Measurements from ENCODE around the gene TSNAXIP1. TPM values are rescaled to one million over a fixed set of nuclear protein-coding genes. Genes with fewer than 3 reads are reported as not detected.

Gene TSNAXIP1
- total and polyA plus RNA-seq, 8 donors: 0.52 to 7.1 (median 6.2) TPM

DNA sequence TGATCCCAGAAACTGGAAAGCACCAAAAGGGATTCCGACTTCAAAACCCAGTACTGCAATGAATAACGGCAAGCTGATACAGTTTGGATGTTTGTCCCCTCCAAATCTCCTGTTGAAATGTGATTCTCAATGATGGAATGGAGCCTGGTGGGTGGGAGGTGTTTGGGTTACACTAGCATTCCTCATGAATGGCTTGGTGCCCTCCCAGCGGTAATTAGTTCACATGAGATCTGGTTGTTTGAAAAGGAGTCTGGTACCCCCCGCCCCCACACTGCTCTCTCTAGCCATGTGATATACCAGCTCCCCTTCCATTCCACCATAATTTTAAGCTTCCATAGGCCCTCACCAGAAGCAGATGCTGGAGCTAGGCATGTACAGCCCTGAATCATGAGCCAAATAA, 40.4 kb upstream of the TSNAXIP1 start:
- peaks cover 0 to 31% of the 10 kb centered on the region in 2 donors for H3K36me3 ChIP-seq

DNA sequence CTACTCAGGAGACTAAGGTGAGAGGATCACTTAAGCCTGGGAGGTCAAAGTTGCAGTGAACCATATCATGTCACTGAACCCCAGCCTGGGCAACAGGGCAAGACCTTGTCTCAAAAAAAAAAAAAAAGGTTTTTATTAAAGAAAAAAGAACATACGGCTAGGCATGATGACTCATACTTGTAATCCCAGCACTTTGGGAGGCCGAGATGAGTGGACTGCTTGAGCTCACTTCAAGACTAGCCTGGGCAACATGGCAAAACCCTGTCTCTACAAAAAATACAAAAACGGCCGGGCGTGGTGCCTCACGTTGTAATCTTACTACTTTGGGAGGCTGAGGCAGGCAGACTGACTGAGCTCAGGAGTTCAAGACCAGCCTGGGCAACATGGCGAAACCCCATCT, 38.7 kb upstream of the TSNAXIP1 start:
- H3K4me3 ChIP-seq: no peak overlapping the region
- H3K36me3 ChIP-seq: peaks cover 0 to 34% of the 10 kb centered on the region in 2 donors
- H3K9me3 ChIP-seq: no peaks in the 10 kb centered on the region
- intact Hi-C loops (cut with DNase I): no loop called here
- H3K27ac ChIP-seq: no peak overlapping the region
- H3K27me3 ChIP-seq: no peaks in the 10 kb centered on the region
- ATAC-seq: peak; percentile 56
- DNase-seq: no peak
- peaks cover 0 to 3% of the 10 kb centered on the region in 2 donors for H3K4me1 ChIP-seq
- TF ChIP-seq, protein P1, sequence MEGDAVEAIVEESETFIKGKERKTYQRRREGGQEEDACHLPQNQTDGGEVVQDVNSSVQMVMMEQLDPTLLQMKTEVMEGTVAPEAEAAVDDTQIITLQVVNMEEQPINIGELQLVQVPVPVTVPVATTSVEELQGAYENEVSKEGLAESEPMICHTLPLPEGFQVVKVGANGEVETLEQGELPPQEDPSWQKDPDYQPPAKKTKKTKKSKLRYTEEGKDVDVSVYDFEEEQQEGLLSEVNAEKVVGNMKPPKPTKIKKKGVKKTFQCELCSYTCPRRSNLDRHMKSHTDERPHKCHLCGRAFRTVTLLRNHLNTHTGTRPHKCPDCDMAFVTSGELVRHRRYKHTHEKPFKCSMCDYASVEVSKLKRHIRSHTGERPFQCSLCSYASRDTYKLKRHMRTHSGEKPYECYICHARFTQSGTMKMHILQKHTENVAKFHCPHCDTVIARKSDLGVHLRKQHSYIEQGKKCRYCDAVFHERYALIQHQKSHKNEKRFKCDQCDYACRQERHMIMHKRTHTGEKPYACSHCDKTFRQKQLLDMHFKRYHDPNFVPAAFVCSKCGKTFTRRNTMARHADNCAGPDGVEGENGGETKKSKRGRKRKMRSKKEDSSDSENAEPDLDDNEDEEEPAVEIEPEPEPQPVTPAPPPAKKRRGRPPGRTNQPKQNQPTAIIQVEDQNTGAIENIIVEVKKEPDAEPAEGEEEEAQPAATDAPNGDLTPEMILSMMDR (IDR thresholded peaks at IDR 0.05): no peak

More for the DNA sequence above, 40.4 kb upstream of the TSNAXIP1 start:
- no peak overlapping the region for H3K27ac ChIP-seq
- H3K4me3 ChIP-seq: no peak overlapping the region
- H3K4me1 ChIP-seq: no peaks in the 10 kb centered on the region
- H3K9me3 ChIP-seq: no peaks in the 10 kb centered on the region
- DNase-seq (no peak), ATAC-seq (no peak)
- TF ChIP-seq, protein P1 (IDR thresholded peaks at IDR 0.05): no peak
- no peaks in the 10 kb centered on the region for H3K27me3 ChIP-seq
- intact Hi-C loops (cut with DNase I): no loop called here

DNA sequence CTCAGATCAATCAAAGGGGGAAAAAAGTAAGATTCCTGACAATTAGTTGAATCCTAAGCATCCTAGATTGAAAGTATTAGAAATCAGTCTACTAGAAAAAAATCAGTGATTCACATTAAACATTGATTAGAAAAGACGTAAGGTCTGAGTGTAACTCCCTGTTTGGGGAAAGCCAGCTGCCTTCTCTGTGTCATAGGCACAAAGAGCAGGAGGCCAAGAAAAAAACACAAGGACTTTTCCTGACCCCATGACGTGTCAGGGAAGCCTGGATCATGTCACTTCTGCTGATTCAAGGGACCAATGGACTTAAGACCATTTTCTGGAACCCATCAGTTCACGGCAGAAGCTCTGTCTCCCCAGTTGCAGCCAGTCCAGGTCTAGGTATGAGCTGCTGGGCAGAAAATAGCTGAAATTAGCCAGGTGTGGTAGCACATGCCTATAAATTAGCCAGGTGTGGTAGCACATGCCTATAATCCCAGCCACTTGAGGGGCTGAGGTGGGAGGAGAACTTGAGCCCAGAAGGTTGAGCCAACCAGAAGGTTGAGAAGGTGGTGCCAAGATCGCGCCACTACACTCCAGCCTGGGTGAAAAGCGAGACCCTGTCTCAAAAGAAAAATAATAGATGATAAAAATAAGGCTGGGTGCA, 36.2 kb upstream of the TSNAXIP1 start:
- no peak for ATAC-seq
- no peak overlapping the region for H3K4me3 ChIP-seq
- peaks cover 0 to 24% of the 10 kb centered on the region in 2 donors for H3K36me3 ChIP-seq
- no peaks in the 10 kb centered on the region for H3K27me3 ChIP-seq
- TF ChIP-seq, protein P1 (IDR thresholded peaks at IDR 0.05): no peak
- H3K4me1 ChIP-seq: peaks cover 8 to 17% of the 10 kb centered on the region in 2 donors
- intact Hi-C loops (cut with DNase I): no loop called here
- peak in 1 of 4 donors; percentile 8 for DNase-seq
- H3K9me3 ChIP-seq: no peaks in the 10 kb centered on the region
- no peak overlapping the region for H3K27ac ChIP-seq

DNA sequence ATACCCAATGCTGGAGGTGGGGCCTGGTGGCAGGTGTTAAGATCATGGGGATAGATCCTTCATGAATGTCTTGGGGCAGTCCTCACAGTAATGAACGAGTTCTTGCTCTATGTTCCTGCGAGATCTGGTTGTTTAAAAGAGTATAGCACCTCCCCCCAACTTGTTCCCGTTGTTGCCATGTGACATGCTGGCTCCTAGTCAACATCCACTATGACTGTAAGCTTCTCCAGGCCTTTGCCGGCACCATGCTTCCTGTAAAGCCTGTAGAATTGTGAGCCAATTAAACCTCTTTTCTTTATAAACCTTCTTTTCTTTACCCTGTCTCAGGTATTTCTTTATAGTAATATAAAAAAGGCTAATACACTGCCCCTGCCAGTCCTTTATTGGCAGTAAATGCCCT, 33.6 kb upstream of the TSNAXIP1 start:
- ATAC-seq (peak; percentile 61), DNase-seq (peak in 2 of 4 donors; percentile 3 to 25)
- Histone ChIP-seq H3K36me3 (peaks cover 0 to 21% of the 10 kb centered on the region in 2 donors), H3K4me3 (no peak overlapping the region), H3K27me3 (no peaks in the 10 kb centered on the region), H3K4me1 (peaks cover 8 to 17% of the 10 kb centered on the region in 2 donors), H3K27ac (peak overlapping the region in 1 of 2 donors; percentile 37), H3K9me3 (no peaks in the 10 kb centered on the region)
- intact Hi-C loops (cut with DNase I): no loop called here
- TF ChIP-seq, protein P1 (IDR thresholded peaks at IDR 0.05): no peak

DNA sequence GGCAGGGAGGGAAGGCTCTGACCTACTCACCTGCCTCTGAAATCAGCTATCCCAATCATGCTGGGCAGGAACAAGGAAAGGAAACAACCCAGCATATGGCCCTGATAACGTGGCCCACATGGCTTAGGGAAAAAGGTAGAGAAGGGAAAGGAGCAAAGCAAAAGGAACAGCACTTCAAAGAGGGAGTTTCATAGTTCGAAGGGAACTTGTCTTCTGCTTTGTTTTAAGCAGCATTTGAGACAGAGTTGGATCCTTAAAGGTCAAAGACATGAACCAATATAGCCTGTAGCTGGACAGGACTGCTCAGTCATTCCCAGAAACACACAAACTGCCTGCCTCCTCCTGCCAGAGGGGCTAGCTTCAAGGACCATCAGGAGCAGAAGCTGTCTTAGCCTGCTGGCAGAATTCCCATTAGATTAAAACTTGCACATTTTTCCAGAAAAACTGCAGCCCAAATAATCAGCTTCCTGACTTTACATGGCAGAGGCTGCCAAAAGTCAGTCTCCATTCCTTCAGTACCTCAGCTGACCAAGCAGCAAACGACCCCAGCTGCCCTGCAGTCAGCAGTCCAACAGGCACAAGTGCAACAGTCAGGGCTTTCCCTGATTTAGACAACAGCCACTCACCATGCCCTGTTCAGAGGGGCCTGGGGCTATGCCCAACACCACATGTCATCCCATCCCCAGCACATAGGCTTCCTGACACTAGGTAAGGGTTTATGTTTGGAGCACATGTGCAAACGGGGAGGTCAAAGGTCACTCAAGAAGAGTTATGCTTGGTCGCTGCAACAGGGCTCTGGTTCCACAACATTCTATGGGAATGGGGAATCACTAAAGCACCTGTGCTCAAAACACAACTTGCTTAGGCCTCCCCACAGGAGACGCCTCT, 32.9 kb upstream of the TSNAXIP1 start:
- intact Hi-C loops (cut with DNase I): no loop called here
- peaks cover 0 to 21% of the 10 kb centered on the region in 2 donors for H3K36me3 ChIP-seq

More for the DNA sequence above, 32.9 kb upstream of the TSNAXIP1 start:
- H3K9me3 ChIP-seq: no peaks in the 10 kb centered on the region
- TF ChIP-seq, protein P1 (IDR thresholded peaks at IDR 0.05): no peak
- no peaks in the 10 kb centered on the region for H3K27me3 ChIP-seq
- peak overlapping the region in 1 of 2 donors; percentile 37 for H3K27ac ChIP-seq
- H3K4me3 ChIP-seq: no peak overlapping the region
- H3K4me1 ChIP-seq: peaks cover 8 to 17% of the 10 kb centered on the region in 2 donors
- DNase-seq (peak in 2 of 4 donors; percentile 15 to 25), ATAC-seq (no peak)

Data from left lung (tissue), 10 donors.